K562 (cell line): ENCODE results near the gene SCMH1. TPM values are rescaled to one million over a fixed set of nuclear protein-coding genes. Genes with fewer than 3 reads are reported as not detected.

Source experiments
- ATAC-seq: fragments of 200-7000 bp; cut with Tn5 transposase; 3 replicates; pipeline ENCODE4 v1.9.1; 2020; ENCODE audit warnings: moderate library complexity
- BruUV-seq: library from RNA; stranded (reverse); fragments of 400-500 nt; replicated peaks from 2 replicates; lab custom pipeline; 2021; lab: Mats Ljungman, UMichigan
- CTCF ChIA-PET: fragments of 300-600 bp; formaldehyde crosslinking; extraction: SDS; loops from one replicate; lab custom pipeline; 2021; ENCODE audit warnings: low intra/inter-chr PET ratio; lab: Yijun Ruan, JAX
- POLR2A ChIA-PET: fragments of 300-600, 350-650 bp; sonication (Branson Sonifier 250); formaldehyde crosslinking; extraction: SDS; loops from one replicate; lab custom pipeline; 2021; ENCODE audit warnings: antibody characterized with exemption, inconsistent platforms; lab: Yijun Ruan, JAX
- DNase-seq, 4 experiments: peaks; one replicate each; pipeline versions ENCODE4 v3.0.0 to v3.0.0-alpha.2; 2011 to 2018; ENCODE audit warnings: low spot score in 3 of 4, mixed read lengths in 3 of 4; ENCODE audit errors: extremely low read depth in 1 of 4
- FAIRE-seq: peaks from 2 replicates; lab custom pipeline; 2011; peaks lifted over from hg19 to GRCh38; lab: Jason Lieb, UNC
- H2AFZ ChIP-seq: 2 replicates; pipeline ENCODE4 v1.6.0; 2011; ENCODE audit warnings: low read depth, low read length, control low read depth, inconsistent platforms
- H3K27ac ChIP-seq: fragments of 200-600 bp; 3 replicates; pipeline ENCODE4 v1.8.0; 2011; ENCODE audit warnings: low read depth, mild to moderate bottlenecking, control low read depth, inconsistent platforms, low read length, moderate library complexity, mixed read lengths; ENCODE audit errors: extremely low read depth
- H3K27me3 ChIP-seq, 2 experiments: fragments of 300-600 bp in 1 of 2; 2 replicates in 1 of 2; 3 replicates in 1 of 2; pipeline versions ENCODE4 v1.6.0 to v1.8.0; 2011; ENCODE audit warnings: inconsistent platforms in 2 of 2, low read length in 2 of 2, mild to moderate bottlenecking in 1 of 2, mixed read lengths in 1 of 2, moderate library complexity in 1 of 2; ENCODE audit not compliant: control insufficient read depth in 2 of 2, insufficient read depth in 2 of 2
- H3K36me3 ChIP-seq: fragments of 300-600 bp; 3 replicates; pipeline ENCODE4 v1.8.0; 2011; ENCODE audit warnings: mild to moderate bottlenecking, low read length, inconsistent platforms; ENCODE audit not compliant: control insufficient read depth, insufficient read depth
- H3K4me1 ChIP-seq, 2 experiments: fragments of 200-600 bp in 1 of 2; replicated peaks in 1 of 2; 2 replicates in 1 of 2; 3 replicates in 1 of 2; pipeline versions ENCODE4 v1.5.1 to v1.8.0; 2011; ENCODE audit warnings: inconsistent platforms in 2 of 2, low read length in 2 of 2, mild to moderate bottlenecking in 1 of 2, mixed read lengths in 1 of 2, moderate library complexity in 1 of 2; ENCODE audit not compliant: control insufficient read depth in 2 of 2, insufficient read depth in 2 of 2
- H3K4me2 ChIP-seq: 2 replicates; pipeline ENCODE4 v1.6.1; 2011; ENCODE audit warnings: low read length, control low read depth, inconsistent platforms, mixed read lengths; ENCODE audit not compliant: insufficient read depth
- H3K4me3 ChIP-seq: fragments of 200-600 bp; sonication (generic), shearing (Covaris generic); 2 replicates; pipeline ENCODE4 v1.5.1; 2016; ENCODE audit warnings: control low read depth, inconsistent platforms
- H3K79me2 ChIP-seq: fragments of 200-600 bp; 3 replicates; pipeline ENCODE4 v1.8.0; 2011; ENCODE audit warnings: low read length, inconsistent platforms; ENCODE audit not compliant: control insufficient read depth, insufficient read depth
- H3K9ac ChIP-seq, 2 experiments: 2 replicates each; pipeline versions ENCODE4 v1.6.0 to v1.6.1; 2011; ENCODE audit warnings: low read depth in 2 of 2, low read length in 2 of 2, control low read depth in 1 of 2, inconsistent platforms in 1 of 2, mild to moderate bottlenecking in 1 of 2, mixed read lengths in 1 of 2; ENCODE audit not compliant: insufficient read depth in 1 of 2
- H3K9me1 ChIP-seq: one replicate; pipeline ENCODE4 v1.6.0; 2011; ENCODE audit warnings: inconsistent platforms, mild to moderate bottlenecking, low read length, moderate library complexity; ENCODE audit not compliant: control insufficient read depth, insufficient read depth
- H3K9me3 ChIP-seq: replicated peaks from 2 replicates; pipeline ENCODE4 v1.5.1; 2011; ENCODE audit warnings: low read depth, low read length, inconsistent platforms; ENCODE audit not compliant: control insufficient read depth, insufficient read depth
- H4K20me1 ChIP-seq: replicated peaks from 2 replicates; pipeline ENCODE4 v1.6.1; 2011; ENCODE audit warnings: low read length, inconsistent platforms, mixed read lengths; ENCODE audit not compliant: control insufficient read depth, insufficient read depth
- BCL6 ChIP-seq: fragments of 250-450 bp; sonication (Bioruptor Pico); IDR thresholded peaks from 2 replicates; pipeline ENCODE4 v1.4.0; 2020
- CHD7 ChIP-seq: fragments of 200-600 bp; sonication (generic); IDR thresholded peaks from one replicate; pipeline ENCODE4 v1.6.1; 2012; ENCODE audit warnings: mild to moderate bottlenecking, low read depth, low read length, inconsistent platforms
- EP300 ChIP-seq: IDR thresholded peaks from 2 replicates; pipeline ENCODE4 v1.6.1; 2012; ENCODE audit warnings: low read length, improper control_type of control experiment
- FOXA1 ChIP-seq: fragments of 450-650 bp; IDR thresholded peaks from 2 replicates; pipeline ENCODE4 v1.6.1; 2016; ENCODE audit warnings: mild to moderate bottlenecking, borderline replicate concordance
- GMEB1 ChIP-seq: fragments of 250-450 bp; sonication (Bioruptor Pico); IDR thresholded peaks from 2 replicates; pipeline ENCODE4 v1.4.0; 2020; ENCODE audit warnings: mild to moderate bottlenecking
- KHSRP ChIP-seq: fragments of 450-650 bp; IDR thresholded peaks from 2 replicates; pipeline ENCODE4 v1.6.1; 2017
- NR2F6 ChIP-seq: fragments of 450-650 bp; formaldehyde crosslinking; IDR thresholded peaks from 2 replicates; pipeline ENCODE4 v1.4.0; 2020; ENCODE audit warnings: mild to moderate bottlenecking
- PHB2 ChIP-seq: fragments of 450-650 bp; IDR thresholded peaks from 2 replicates; pipeline ENCODE4 v1.6.1; 2017; ENCODE audit warnings: low read depth
- RBM14 ChIP-seq: fragments of 200-400 bp; formaldehyde crosslinking; IDR thresholded peaks from 2 replicates; pipeline ENCODE4 v1.6.1; 2018; ENCODE audit warnings: low read depth, mild to moderate bottlenecking, low read length, moderate library complexity, borderline replicate concordance; ENCODE audit not compliant: insufficient read depth
- SMAD2 ChIP-seq: fragments of 150-350 bp; IDR thresholded peaks from 2 replicates; pipeline ENCODE4 v1.6.1; 2014; ENCODE audit warnings: low read depth, mild to moderate bottlenecking, low read length
- ZFP1 ChIP-seq: fragments of 450-650 bp; formaldehyde crosslinking; IDR thresholded peaks from 2 replicates; pipeline ENCODE4 v1.4.0; 2020; ENCODE audit warnings: mild to moderate bottlenecking, mixed read lengths
- ZNF79 ChIP-seq: fragments of 250-450 bp; sonication (Bioruptor Pico); IDR thresholded peaks from 2 replicates; pipeline ENCODE4 v1.4.0; 2020; ENCODE audit warnings: low read depth, mild to moderate bottlenecking, moderate library complexity
- WGBS: fragments of 100-300 bp; shearing (Covaris generic); methylation state at CpG from one replicate; pipeline ENCODE4 v1.1.6; 2016; ENCODE audit warnings: low coverage, mixed read lengths; ENCODE audit not compliant: insufficient coverage; ENCODE audit errors: missing lambda C conversion rate; 5-methylcytosine and 5-hydroxymethylcytosine counted together
- in situ Hi-C: fragments of 300-500 bp; cut with MboI; formaldehyde crosslinking; loops from 4 replicates; pipeline ENCODE4 v1.15.0; 2018; ENCODE audit warnings: inconsistent platforms, mixed read lengths
- intact Hi-C: fragments of 100-400 bp; cut with micrococcal nuclease; formaldehyde crosslinking; loops from 2 replicates; pipeline ENCODE4 v1.14.2; 2022
- polyA plus RNA-seq, 8 experiments: library from polyadenylated mRNA; depleted of rRNA in 4 of 8; stranded (reverse) in 5 of 8; unstranded in 3 of 8; fragments of >200 nt; fragmentation: Nextera tagmentation in 2 of 8; fragmentation: Illumina TruSeq in 1 of 8; extraction: Ambion mirVana in 2 of 8; extraction: Trizol in 1 of 8; gene quantifications; 2 replicates each; pipeline versions ENCODE4 v1.2.1 to v1.2.3, GENCODE V29; 2011 to 2014; ENCODE audit warnings: inconsistent platforms in 1 of 8, missing spikeins in 1 of 8
- total RNA-seq, 7 experiments: library from RNA; depleted of rRNA in 6 of 7; stranded (reverse); fragments of >200 nt in 6 of 7; fragmentation: Illumina TruSeq in 2 of 7; extraction: Trizol in 2 of 7; gene quantifications; 2 replicates each; pipeline versions ENCODE4 v1.2.1 to v1.2.3, GENCODE V29; 2011 to 2021; ENCODE audit warnings: low replicate concordance in 1 of 7

Gene SCMH1
- total and polyA plus RNA-seq, 9 of the 15 experiments (the other 6 are each of a cell fraction or from before 2014, with no cell fraction given), result 8.5 to 37.0 (median 26.8) TPM

- peaks cover 22 to 56% of the 10 kb centered on the region in 2 experiments; a peak in 4 of 5 replicates for H3K27me3 ChIP-seq
- no peak overlapping the region for H3K4me3 ChIP-seq
- in situ Hi-C loops (no loop called here), intact Hi-C loops (no loop called here)
- no peaks in the 10 kb centered on the region for H3K36me3 ChIP-seq
- ATAC-seq (no peak), FAIRE-seq (no peak), DNase-seq (no peak)
- H3K4me2 ChIP-seq, result no peak overlapping the region
- H3K27ac ChIP-seq, result no peak overlapping the region
- H3K79me2 ChIP-seq, result no peaks in the 10 kb centered on the region
- POLR2A ChIA-PET, result interaction anchor here (1.0 kb wide), 1 partner anchor 12 kb away, joined by 3 read pairs; no protein-coding TSS in a partner anchor
- no peaks in the 10 kb centered on the region for H3K9me1 ChIP-seq
- CTCF ChIA-PET, result no interaction called here
- H4K20me1 ChIP-seq, result peaks cover 8% of the 10 kb centered on the region; the same call in 1 of the 2 replicates
- H3K9me3 ChIP-seq, result no peaks in the 10 kb centered on the region
- H3K4me1 ChIP-seq, result no peaks in the 10 kb centered on the region
- H3K9ac ChIP-seq, result no peak overlapping the region
- no TSS peak for BruUV-seq
- H2AFZ ChIP-seq, result no peak overlapping the region
- no peak for TF ChIP-seq EP300
- no peak for TF ChIP-seq SMAD2
- no peak for TF ChIP-seq FOXA1
- no peak for TF ChIP-seq GMEB1 (CRISPR knock-in tag)
- no peak for TF ChIP-seq CHD7
- TF ChIP-seq RBM14, result no peak
- no peak for TF ChIP-seq ZNF79 (CRISPR knock-in tag)
- TF ChIP-seq PHB2, result no peak
- TF ChIP-seq BCL6 (CRISPR knock-in tag), result no peak
- no peak for TF ChIP-seq ZFP1
- TF ChIP-seq NR2F6 (CRISPR knock-in tag), result no peak
- no peak for TF ChIP-seq KHSRP
- WGBS, result 0% methylated on average over 4 of the region's 4 CpGs
Measured at GRCh38 chr1:41286992-41287391, 44.9 kb upstream of the SCMH1 start.
